Activated naive CD8-positive, alpha-beta T cell treated with anti-CD3 and anti-CD28 coated beads, Interleukin-2, amount 50 U/mL, for 16 hours (primary cell): ENCODE results near the gene PARD3B.

Experiments
- DNase-seq: peaks from one replicate; pipeline ENCODE4 v3.0.0-alpha.2; 2020; ENCODE audit warnings: low read depth, low spot score

Gene PARD3B

DNA sequence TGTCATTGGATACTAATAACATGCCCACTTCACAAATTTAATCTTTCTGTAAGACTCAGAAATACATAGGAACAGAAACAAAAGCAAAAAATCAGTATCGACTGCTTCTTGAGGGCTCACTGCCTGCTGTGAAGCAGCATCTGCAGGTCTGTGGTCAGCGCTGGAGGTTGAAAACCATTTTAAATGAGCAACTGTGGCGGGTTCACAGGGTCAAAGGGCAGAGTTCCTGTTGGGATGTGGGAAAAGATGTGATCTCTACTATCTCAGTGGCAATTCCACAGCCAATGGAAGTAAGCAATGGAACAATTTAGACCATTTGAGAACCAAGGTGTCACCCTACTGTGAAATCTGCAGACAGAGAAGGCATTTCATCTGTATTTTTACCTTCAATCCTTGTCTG, 468.3 kb downstream of the PARD3B start:
- no peak for DNase-seq

GRCh38 chr2:205014201-205014600, 468.9 kb downstream of the PARD3B start:
- no peak for DNase-seq

DNA sequence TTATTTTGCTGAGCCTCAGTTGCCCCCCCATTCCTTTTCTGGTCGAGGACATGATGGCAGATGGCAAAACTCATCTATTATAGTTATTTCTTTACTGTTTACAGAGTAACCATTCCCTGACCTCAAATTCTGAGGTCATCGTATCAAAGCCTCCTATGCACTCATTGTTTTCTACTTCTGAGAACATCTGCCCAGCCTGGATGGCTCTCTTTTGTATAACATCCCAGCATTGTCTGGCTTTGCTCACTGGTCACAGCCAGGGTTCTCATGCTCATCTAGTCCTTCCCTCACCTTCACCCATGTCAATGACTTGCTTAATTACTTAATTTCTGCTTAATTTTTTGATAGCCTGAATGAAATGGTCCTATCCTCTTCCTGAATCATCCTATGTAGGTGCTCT, 472.1 kb downstream of the PARD3B start:
- DNase-seq: no peak

DNA sequence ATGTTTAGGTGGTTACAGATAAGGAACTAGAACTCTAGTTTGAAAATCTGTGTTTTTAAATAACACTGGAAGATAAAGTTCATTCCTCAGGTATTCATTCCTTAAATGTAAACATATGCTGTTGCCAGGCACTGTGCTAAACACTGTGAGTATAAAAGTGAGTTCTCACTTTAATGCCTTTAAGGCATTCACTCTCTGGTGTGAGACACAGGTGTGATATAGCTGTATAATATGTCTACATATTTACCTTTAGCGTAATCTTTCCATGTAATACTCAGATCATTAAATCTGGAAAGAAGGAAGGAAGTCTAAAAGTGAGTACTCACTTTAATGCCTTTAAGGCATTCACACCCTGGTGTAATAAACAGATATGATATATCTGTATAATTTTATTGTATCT, 472.6 kb downstream of the PARD3B start:
- DNase-seq: no peak

DNA sequence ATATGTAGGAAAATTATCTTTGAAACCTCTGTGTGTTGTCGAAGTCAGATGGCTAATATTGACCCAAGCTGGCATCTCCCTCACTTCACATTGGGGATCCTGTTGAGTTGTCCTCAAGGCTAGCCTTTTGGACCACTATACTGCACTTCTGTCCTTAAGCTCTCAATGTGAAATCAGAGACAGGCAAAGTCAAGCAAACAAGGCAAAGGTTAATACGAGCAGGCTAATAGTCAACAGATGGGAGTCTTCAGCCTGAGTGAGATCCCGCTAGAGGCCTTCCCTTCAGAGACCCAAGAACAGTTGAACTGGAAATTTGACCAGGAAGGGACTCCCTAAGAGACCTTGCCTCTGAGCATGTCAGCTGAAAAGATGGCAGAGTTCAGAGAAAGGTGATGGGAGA, 475.4 kb downstream of the PARD3B start:
- DNase-seq: no peak

DNA sequence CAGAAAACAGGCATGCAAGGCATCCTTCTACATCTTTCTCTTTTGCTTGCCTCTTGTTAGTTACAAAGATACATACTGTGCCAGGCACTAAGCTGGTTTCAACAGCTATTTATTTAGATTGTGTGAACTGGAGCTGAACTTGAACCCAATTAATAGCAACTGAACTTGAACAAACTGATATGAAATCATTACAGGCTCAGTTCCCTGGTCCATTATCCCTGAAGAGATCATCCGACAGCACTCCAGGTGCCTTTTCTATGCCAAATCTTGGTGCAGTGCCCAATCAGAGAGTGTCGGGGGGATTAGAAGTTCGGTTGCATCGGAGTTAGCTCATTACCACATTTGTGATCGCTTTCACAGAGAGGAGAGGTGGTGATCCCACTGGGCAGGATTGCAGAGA, 477.6 kb downstream of the PARD3B start:
- no peak for DNase-seq

DNA sequence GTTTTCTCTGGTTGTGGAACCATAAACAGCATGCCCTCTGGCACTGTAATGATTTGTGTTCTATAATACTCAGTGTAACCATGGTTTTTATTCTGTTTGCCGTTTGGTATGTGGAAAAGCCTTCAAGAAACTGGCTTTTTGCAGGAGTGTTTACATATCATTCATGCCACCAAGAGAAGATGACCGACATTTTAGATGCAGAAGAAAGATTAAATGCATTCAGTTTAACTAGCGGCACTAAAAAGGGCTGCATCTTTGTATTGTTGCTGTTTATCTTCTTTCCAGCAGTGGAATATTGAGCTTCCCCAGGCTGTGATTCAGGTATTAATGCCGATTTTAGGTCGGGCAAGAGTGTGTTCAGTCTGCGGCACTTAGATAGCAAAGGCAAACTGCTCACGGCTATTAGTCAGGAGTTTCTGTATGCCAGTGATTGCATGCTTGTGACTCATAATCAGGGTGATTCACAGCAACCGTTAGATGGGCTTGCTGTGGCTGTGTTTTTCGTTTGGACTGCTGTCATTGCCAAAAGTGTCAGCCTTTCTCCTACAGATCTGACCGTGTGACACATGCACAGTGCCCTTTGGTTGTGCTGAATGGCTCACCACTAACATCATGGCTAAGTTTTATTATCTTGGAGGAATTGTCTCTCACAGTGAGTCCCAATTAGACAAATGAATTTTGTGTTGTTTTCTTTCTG, 479.7 kb downstream of the PARD3B start:
- DNase-seq: no peak

DNA sequence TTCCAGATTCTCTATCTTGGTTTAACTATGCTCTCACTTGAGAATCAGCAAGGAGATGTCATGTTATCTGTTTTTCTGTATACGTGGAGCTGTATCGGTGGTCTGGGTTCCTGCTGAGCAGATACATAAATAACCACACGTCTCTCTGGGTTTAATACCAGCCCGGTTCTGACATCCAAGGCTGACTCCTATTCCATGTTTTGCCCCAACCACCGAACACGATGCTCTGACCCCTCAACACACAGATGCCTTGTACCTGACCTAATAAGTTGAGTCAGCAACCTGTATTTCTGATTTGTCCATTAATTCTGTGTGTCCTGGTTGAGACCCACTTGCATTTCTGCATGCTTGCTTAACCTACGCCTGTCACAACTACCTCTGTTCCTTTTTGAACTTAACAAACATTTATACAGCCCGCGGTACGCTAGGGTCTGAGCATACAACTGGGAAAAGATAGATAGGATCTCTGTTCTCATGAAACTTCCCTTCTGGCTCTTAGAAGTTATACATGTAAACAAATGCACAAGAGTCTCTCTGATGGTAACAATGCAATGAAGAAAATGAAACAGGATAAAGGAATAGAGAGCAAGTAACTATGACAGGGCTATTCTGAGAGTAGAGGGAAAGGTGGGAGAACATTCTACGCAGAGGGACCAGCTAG, 480.4 kb downstream of the PARD3B start:
- DNase-seq: no peak

- no peak for DNase-seq
These were observed 485.4 kb downstream of the PARD3B start for GRCh38 chr2:205030695-205031094.

DNA sequence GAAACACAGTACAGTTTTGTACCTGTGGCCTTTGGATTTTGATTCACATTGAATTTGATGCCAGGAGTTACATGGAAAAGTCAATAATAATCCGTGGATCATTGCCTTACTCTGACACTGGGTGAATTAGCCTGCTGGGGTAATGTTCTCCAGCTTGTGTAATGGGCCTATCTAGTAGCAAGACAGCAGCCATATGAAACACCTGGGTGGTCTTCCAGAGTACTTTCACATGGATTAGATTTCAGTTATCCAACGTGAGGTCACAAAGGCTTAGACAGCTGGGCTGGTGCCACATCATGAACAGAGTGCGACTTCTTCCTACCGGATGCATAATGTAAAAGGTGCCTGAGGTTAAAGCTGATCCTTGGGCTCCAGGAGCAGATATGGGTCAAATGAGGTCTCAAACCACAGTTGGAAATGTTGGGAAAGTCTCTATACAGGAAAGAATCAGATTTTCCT, 486.8 kb downstream of the PARD3B start:
- no peak for DNase-seq

DNA sequence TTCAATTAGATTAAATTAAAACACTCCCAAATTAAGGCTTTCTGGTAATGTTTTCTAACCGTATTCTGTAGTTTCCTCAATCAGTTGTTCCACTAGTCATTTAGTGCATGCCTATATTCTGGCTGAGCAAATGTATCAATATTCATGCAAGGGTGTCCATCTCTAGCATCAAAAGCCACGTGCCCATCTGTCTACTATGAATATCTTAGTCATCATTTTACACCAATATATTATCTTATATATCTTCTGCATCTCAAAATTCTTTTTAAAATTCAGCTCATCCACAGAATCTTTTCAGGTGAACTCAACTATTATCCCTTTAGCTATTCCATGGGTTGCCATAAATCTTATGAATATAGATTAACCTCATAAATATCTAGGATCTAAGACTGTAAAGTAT, 488.2 kb downstream of the PARD3B start:
- no peak for DNase-seq

DNA sequence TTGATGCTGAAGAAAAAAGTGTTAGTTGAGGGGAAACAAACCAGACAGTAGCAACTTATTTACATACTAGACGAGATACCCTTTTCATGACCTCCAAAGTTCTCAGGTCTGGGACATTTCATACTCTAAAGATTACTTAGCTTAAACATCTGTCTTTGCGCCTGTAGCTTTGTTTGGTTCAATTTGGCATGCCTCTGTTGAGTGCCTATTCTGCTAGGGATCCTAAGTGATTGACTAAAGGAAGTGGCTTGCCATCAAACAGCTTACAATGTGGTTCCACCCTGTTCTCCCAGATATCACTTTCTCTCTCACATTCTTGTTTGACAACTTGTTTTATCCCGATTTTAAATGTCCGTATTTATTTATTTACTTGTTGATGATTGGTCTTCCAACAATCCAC, 488.8 kb downstream of the PARD3B start:
- DNase-seq: no peak

GRCh38 chr2:205040323-205040722, 495.0 kb downstream of the PARD3B start:
- DNase-seq: no peak

- no peak for DNase-seq
These were observed 496.3 kb downstream of the PARD3B start for GRCh38 chr2:205041472-205042130.

DNA sequence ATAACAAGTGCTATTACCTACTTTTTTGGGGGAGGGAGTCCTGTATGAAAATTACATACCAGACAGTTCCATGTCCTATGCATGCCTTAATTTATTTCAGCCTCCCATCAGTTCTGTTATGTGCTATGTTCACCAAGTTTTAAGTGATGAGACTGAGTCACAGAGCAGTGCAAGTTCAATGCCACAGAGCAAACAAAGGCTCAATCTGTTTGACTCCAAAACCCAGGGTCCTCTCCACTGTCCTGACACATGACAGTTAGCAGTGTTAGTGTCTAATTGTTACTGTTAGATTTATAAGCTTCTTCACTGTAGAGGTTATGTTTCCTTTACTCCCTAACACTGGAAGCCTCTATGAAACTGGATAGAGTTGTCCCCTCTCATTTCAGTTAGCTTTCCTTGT, 498.0 kb downstream of the PARD3B start:
- no peak for DNase-seq

- DNase-seq: no peak
These were observed 500.4 kb downstream of the PARD3B start for GRCh38 chr2:205045706-205046105.

- no peak for DNase-seq
These were observed 502.1 kb downstream of the PARD3B start for GRCh38 chr2:205047273-205047839.

DNA sequence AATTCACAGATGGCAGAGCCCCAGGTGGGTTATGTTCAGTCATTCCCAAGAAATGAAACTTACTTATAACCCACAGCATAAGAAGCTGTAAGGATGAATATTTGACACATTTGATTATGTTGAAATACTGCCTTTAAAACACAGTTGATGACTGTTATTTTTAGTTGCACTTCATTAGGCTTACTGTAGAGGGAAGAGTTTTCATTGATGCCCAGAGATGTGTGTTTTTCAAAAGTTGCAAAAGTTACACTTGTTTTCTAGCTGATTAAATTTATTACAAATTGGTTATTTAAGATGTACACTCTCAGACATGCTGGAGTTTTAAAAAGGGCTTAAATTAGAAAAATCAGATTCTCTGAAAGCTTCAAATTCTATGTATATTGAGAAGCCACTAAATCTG, 506.1 kb downstream of the PARD3B start:
- no peak for DNase-seq

DNA sequence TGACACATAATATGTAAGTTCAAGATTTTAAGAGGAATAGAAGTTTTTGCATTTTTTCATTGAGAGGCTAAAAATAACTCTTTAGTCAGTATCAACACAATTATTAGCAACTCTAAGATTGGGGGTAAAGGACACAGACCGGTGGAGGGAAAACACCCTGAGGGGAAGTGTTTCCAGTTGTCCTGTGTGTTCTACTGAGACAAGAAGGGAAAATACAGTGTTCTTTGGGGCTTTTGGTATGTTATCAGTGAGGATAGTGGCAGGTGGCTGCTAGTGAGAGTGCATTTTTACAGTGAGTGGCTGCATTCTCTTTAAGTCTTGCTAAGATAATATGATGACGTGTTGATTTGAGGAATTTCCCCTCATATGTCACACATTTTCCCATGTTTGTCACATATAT, 507.5 kb downstream of the PARD3B start:
- no peak for DNase-seq

GRCh38 chr2:205053827-205054410, 508.6 kb downstream of the PARD3B start:
- DNase-seq: no peak

GRCh38 chr2:205054789-205055188, 509.5 kb downstream of the PARD3B start:
- no peak for DNase-seq

DNA sequence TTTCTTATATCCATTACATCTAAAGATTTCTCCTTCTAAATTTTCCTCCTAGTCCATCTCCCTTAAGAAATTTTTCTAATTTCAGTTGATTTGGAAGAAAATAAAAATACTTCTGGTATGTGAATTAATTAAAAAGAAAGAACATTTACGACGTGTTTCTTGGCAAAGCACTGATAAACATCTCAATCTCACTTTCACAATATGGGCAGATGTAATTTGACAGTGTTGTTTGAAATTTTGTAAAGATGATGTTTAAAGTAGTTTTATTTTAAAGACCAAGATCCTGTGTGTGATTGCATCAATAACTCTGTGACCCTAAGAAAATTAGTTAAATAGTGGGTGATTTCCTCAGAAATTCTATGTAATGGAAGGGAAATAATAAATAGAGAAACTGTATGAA, 510.0 kb downstream of the PARD3B start:
- DNase-seq: no peak
